ES-I3 (cell line): Measurements from ENCODE around the gene WDR1.

Source experiments
- H3K36me3 ChIP-seq: 2 replicates; pipeline ENCODE4 v1.6.1; 2013; ENCODE audit warnings: mild to moderate bottlenecking, low read length, control low read depth, moderate library complexity; ENCODE audit not compliant: insufficient read depth
- H3K4me1 ChIP-seq: 2 replicates; pipeline ENCODE4 v1.6.1; 2013; ENCODE audit warnings: mild to moderate bottlenecking, control low read depth, low read length; ENCODE audit not compliant: insufficient read depth
- H3K9ac ChIP-seq: 2 replicates; pipeline ENCODE4 v1.6.1; 2013; ENCODE audit warnings: low read depth, mild to moderate bottlenecking, low read length, moderate library complexity
- H3K9me3 ChIP-seq: 2 replicates; pipeline ENCODE4 v1.6.1; 2013; ENCODE audit warnings: mild to moderate bottlenecking, low read length, moderate library complexity; ENCODE audit not compliant: control insufficient read depth, insufficient read depth

The WDR1 gene

DNA sequence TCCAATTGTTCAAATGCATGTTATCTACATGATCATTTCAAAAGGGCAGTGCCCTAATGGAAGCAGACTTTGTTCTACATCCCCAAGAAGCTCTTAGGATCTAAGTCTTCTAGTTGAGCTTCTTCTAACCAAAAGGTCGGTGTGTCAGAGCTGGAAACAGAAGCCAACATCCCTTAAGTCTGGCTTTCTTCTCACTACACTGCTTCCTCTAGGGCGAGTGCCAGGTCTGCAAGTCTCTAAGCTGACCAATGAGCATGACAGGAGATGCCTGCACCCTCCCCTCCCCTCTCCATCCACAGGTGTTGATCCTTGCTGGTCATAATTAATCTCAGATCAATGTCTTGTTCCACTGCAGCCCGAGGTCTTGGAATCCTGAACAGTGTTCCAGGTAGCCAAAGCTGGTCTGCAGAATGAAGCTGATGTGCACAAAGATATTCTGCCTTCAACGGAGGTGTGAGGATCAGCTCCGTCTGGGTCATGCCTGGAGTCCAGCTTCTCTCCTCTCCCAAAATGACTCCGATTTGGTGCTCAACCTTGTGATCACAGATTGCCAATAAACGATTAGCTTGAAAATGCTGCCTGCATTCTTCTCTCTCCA, 44.1 kb downstream of the WDR1 start:
- H3K4me1 ChIP-seq, result no peaks in the 10 kb centered on the region
- H3K9ac ChIP-seq, result no peak overlapping the region
- no peaks in the 10 kb centered on the region for H3K9me3 ChIP-seq
- peaks cover 28% of the 10 kb centered on the region for H3K36me3 ChIP-seq

DNA sequence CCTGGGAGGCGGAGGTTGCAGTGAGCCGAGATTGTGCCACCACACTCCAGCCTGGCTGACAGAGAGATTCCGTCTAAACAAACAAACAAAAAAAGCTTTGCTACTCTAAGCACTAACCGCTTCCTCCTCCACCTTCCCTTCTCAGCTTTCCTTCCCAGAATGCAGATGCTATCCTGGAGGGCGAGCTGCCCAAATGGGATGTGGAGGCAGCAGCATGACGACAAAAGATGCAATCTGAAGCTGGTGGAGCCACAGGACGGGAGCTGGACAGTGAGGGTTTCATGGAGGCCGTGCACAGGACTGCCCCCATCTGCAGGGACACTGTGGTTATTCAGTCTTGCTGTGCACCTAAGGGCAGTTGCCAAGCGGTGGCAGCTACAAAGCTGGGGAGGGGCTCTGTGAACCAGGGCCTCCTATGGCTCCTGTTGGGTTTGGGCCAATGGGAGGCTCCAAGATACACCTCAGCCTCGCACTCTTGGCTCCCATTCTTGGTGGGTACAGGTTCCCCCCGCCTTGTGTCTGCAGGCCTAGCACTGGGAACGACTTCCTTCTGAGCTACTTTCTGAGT, 47.4 kb downstream of the WDR1 start:
- Histone ChIP-seq H3K9ac (no peak overlapping the region), H3K36me3 (peaks cover 20% of the 10 kb centered on the region), H3K9me3 (no peaks in the 10 kb centered on the region), H3K4me1 (0 out of 2 replicates have a peak, but pooled peaks cover 2% of the 10 kb centered on the region)

DNA sequence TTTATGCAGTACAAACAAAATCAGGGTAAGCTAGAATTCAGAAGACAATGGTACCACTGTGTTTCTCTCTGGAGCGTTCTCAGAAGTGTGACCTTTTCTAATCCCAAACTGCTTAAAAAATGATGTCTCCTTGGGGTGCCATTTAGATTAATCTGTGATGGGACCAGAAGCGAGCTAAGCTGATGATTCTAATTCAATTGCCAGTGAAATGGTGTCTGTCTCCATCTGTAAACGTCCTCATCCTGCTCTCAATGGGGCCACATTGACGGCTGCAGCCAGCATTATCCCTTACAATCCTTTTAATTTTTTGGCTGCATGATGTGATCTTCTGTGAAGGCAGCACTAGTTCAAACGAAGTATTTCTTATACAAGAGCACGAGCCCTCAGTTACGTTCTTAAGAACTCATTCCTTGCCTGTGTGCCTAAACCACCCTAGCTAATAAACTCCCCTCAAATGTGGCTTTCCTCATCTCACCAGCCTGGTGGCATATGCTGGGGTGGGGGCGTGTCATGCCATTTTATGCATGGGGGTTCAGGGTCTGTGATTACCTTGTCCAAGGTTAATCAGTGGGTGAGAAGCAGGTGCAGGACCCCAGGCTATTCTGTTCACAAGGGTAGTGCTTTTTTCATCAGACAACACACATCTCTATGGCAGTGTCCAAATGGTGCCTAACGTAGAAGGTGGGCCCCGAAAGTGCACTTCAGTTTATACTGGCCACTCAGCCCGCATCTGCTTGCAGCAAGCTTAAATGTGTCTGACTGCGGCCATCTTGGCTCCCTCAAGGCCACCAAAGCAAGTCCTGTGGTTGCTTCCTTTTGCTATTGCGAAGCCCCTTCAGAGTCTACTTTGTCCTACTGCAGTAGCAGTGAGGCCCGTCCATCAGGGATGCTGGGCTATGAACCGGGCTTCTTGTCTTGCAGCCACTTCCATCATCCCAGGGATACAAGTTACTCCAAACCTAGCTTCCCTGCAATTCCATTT, 49.6 kb downstream of the WDR1 start:
- H3K36me3 ChIP-seq, result peaks cover 9% of the 10 kb centered on the region; the same call in 1 of the 2 replicates
- no peaks in the 10 kb centered on the region for H3K9me3 ChIP-seq
- H3K4me1 ChIP-seq, result 0 out of 2 replicates have a peak, but pooled peaks cover 6% of the 10 kb centered on the region
- H3K9ac ChIP-seq, result no peak overlapping the region

DNA sequence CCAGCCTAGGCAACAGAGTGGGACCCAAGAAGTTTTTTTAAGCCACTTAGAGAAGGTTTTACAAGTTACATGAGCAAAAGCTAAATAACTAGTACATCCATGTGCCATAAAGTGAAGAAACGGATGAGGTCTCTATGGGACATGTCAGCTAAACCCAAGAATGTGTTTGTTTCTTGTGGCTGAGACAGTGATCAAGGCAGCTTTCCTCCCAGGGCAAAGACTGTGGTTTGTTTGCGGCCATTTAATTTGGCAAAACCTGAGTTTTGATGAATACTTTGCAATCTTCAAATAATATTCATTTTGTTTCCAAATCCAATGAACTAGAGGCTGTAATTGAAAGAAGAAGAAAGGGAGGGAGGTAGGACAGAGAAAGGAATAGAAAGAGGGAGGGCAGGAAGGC, 50.4 kb downstream of the WDR1 start:
- H3K4me1 ChIP-seq, result 0 out of 2 replicates have a peak, but pooled peaks cover 6% of the 10 kb centered on the region
- H3K9me3 ChIP-seq, result no peaks in the 10 kb centered on the region
- H3K36me3 ChIP-seq, result peaks cover 12% of the 10 kb centered on the region; the same call in 1 of the 2 replicates
- no peak overlapping the region for H3K9ac ChIP-seq

DNA sequence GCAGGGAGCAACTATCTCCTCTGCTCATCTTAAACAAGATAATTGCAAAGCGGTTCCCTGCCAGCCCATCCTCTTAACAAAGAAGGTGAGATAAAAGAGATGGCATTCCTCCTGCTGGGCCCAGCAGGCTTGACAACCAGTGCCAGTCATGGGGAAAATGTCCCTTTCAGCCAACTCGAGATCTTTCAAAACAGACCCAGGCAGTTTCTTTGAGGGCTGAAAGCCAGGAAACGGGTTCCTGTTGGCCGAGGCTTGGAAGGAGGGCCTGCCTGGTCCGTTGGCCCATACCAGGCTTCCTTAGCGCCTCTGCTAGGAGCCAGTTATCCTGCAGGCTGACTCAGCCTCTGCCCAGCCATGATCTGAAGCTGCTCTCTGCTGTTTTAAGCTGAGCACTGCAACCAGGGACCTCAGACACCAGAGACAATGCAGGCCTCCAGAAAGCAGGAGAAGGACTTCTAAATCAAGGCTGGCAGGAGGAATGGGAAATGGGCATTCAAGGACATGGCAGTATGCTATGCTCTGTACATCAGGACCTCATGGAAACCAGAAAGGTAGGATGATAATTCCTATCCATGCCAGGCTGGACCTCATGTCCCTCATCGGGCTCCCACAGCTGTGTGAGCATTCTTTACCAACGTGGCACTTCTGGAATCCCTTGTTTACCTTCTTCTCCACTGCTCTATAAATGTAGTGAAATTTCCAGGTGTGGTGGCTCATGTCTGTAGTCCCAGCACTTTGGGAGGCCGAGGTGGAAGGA, 52.9 kb downstream of the WDR1 start:
- Histone ChIP-seq H3K9ac (no peak overlapping the region), H3K36me3 (peaks cover 14% of the 10 kb centered on the region; the same call in 1 of the 2 replicates), H3K9me3 (peaks cover 3% of the 10 kb centered on the region; the same call in 1 of the 2 replicates), H3K4me1 (0 out of 2 replicates have a peak, but pooled peaks cover 6% of the 10 kb centered on the region)

DNA sequence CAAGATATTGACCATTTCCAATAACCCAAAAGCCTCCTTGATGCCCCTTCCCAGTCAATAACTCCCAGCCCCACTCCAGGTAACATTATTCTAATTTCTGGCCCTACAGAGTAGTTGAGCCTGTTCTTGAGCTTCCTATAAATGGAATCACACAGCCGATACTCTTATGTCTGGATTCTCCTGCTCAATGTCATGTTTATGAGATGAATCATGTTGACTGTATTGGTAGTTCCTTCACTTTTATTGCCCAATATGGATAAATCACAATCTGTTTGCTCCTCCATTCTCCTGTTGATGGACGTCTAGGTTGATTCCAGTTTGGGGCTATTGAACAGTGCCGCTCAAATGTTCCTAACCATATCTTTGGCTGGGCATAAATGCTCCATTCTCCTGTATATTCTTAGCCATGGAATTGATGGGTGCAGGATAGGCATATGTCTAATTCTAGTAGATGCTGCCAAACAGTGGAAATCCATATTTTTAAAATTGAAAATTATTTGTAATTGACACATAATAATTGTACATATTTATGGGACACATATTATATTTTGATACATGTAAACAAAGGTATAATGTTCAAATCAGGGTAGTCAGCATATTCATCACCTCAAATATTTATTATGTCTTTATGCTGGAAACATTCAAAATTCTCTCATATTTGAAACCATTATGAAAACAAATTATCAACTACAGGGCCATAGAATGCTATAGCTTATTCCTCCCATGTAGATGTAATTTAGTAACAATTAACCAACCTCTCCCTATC, 54.8 kb downstream of the WDR1 start:
- Histone ChIP-seq H3K9ac (no peak overlapping the region), H3K9me3 (peaks cover 4% of the 10 kb centered on the region; the same call in 1 of the 2 replicates), H3K36me3 (peaks cover 12% of the 10 kb centered on the region; the same call in 1 of the 2 replicates), H3K4me1 (0 out of 2 replicates have a peak, but pooled peaks cover 6% of the 10 kb centered on the region)

DNA sequence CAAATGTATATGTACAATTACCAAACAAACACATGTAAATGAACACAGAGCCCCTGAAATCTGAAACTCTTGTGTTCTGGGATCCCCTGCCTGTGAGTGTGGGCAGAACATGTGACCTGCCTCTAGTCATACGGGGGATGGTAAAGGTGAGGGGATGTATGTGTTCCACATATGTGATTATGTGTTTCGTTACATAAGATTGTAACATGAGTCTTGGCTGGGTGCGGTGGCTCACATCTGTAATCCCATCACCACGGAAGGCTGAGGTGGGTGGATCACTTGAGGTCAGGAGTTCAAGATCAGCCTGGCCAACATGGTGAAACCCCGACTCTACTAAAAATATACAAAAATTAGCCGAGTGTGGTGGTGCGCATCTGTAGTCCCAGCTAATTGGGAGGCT, 58.2 kb downstream of the WDR1 start:
- H3K9ac ChIP-seq, result no peak overlapping the region
- peaks cover 4% of the 10 kb centered on the region; the same call in 1 of the 2 replicates for H3K9me3 ChIP-seq
- no peaks in the 10 kb centered on the region for H3K4me1 ChIP-seq

DNA sequence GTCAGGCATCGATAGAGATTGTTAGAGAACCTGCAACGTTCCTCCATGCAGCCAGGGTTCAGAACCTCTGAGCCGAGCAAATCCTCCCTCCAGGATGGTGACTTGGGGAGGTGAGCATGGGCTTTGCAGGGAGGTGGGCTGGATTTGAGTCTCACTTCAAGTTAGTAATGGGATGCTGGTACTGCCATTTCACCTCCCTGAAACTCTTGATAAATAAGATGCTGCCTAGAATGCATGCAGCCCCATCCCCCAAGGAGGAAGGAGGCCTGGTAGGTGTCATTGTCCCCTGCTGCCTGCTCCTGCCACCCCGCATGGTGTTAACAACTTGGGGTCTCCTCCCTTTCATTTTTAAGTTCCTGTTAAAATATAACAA, 59.6 kb downstream of the WDR1 start:
- Histone ChIP-seq H3K9me3 (peaks cover 4% of the 10 kb centered on the region; the same call in 1 of the 2 replicates), H3K9ac (no peak overlapping the region), H3K36me3 (peaks cover 6% of the 10 kb centered on the region; the same call in 1 of the 2 replicates), H3K4me1 (no peaks in the 10 kb centered on the region)

More for the DNA sequence above, 58.2 kb downstream of the WDR1 start:
- peaks cover 6% of the 10 kb centered on the region; the same call in 1 of the 2 replicates for H3K36me3 ChIP-seq

DNA sequence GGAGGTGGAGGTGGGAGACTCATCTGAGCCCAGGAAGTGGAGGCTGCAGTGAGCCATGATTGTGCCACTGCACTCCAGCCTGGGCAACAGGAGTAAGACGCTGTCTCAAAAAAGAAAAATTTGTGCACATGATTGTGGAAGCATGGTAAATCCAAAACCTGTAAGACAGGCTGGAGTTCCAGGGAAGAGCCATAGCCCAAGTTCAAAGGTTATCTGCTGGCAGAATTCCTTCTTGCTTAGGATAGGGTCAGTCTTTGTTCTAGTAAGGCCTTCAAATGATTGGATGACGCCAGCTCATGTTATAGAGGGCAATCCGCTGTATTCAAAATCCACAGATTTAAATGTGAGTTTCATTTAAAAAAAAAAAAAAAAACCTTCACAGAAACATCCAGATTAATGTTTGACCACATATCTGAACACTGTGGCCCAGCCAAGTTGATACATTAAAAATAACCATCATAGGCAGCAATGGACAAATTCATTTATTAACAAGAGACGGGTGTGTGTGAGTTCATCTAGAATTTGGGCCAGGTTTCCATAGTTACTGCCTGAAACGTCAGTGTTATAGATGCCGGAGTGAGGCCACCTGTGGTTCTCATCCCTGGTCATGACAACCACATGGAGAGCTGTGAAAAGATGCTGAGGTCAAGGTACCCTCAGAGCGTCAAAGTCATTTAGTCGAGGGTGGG, 60.1 kb downstream of the WDR1 start:
- no peak overlapping the region for H3K9ac ChIP-seq
- peaks cover 4% of the 10 kb centered on the region; the same call in 1 of the 2 replicates for H3K9me3 ChIP-seq
- H3K4me1 ChIP-seq, result no peaks in the 10 kb centered on the region
- peaks cover 3% of the 10 kb centered on the region; the same call in 1 of the 2 replicates for H3K36me3 ChIP-seq

DNA sequence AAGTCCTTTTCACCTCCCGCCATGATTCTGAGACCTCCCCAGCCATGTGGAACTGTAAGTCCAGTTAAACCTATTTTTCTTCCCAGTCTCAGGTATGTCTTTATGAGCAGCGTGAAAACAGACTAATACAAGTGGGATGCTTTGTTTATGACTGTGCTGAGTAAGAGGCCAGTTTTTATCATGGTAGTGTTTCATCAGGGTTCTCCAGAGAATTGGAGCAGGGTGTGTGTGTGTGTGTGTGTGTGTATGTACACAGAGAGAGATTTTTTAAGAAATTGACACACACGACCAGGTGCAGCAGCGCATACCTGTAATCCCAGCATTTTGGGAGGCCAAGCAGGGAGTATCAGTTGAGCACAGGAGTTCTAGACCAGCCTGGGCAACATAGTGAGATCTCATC, 60.7 kb downstream of the WDR1 start:
- Histone ChIP-seq H3K36me3 (no peaks in the 10 kb centered on the region; the same call in 1 of the 2 replicates), H3K9ac (no peak overlapping the region)

DNA sequence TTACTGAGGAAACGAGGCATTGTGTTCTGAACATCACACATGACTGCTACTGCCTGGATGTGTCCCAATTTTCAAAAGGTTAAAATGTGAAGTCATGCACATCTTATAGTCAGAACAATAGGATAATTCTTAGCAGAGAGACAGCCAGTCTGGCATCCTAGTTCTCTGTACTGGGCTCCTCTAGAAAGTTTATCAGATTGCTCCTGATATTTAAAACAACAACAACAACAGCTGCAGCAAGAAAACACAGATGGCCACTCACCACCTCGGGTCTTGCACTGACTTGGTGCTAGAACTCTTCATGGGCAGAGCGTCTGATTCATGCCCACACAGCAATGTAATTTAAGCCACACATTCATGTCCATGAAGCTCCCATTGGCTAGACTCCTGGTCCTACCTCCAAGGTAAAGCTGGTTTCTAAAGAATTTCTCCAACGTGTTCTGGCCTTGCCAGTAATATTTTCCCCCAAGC, 62.0 kb downstream of the WDR1 start:
- Histone ChIP-seq H3K9me3 (peaks cover 4% of the 10 kb centered on the region; the same call in 1 of the 2 replicates), H3K36me3 (no peaks in the 10 kb centered on the region; the same call in 1 of the 2 replicates), H3K9ac (no peak overlapping the region), H3K4me1 (no peaks in the 10 kb centered on the region)

More for the DNA sequence above, 60.7 kb downstream of the WDR1 start:
- Histone ChIP-seq H3K4me1 (no peaks in the 10 kb centered on the region), H3K9me3 (peaks cover 4% of the 10 kb centered on the region; the same call in 1 of the 2 replicates)

DNA sequence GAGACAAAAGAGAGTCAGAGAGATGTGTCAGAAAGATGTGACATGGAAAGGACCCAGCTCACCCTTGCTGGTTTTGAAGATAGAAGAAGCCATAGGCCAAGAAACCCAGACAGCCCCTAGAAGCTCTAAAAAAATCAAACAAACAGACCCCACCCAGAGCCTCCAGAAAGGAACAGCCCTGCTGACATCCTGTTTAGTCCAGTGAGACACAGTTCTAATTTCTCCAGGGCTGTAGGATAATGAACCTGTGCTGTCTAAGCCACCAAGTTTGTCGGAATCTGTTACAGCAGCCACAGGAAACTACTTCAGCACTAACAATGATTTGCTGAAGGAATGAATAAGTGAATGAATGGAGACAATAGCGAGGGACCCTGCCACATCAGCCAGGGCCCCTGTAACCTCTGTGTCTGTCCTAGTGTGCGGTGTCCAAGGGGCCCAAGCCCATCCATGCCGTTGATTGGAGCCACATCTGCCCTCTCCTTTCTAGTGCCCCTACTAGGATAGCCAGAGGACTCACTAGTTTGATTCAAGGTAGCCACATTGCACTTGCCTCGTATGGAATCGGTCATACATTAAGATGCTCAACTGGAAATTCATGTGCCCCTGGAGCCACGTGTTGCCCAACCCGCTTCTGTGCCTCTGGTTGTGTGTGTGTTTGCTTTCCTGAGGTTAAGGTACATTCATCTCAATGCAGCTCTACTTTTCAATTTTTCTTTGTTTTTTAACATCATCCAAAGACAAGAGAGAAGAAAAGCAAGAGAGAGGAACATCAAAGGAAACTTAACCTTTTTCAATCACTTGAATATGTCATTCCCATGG, 62.8 kb downstream of the WDR1 start:
- Histone ChIP-seq H3K9ac (no peak overlapping the region), H3K36me3 (no peaks in the 10 kb centered on the region; the same call in 1 of the 2 replicates), H3K9me3 (peaks cover 2% of the 10 kb centered on the region; the same call in 1 of the 2 replicates), H3K4me1 (no peaks in the 10 kb centered on the region)
